H1 (cell line): Measurements from ENCODE around the gene DCUN1D2. TPM values are rescaled to one million over a fixed set of nuclear protein-coding genes. Genes with fewer than 3 reads are reported as not detected.

Experiments used
- CBX8 ChIP-seq: fragments of 300-800, 300-1000 bp; sonication (generic); IDR thresholded peaks from 2 replicates; pipeline ENCODE4 v1.7.1; 2016; ENCODE audit warnings: low read depth, low read length, borderline replicate concordance
- CEBPB ChIP-seq: IDR thresholded peaks from 2 replicates; pipeline ENCODE4 v1.6.1; 2012; ENCODE audit warnings: low read depth, low read length
- CHD1 ChIP-seq: IDR thresholded peaks from 2 replicates; pipeline ENCODE4 v1.6.1; 2012; ENCODE audit warnings: low read depth, low read length, improper control_type of control experiment
- CTBP2 ChIP-seq: IDR thresholded peaks from 2 replicates; pipeline ENCODE4 v1.7.0; 2011; ENCODE audit warnings: borderline replicate concordance, mild to moderate bottlenecking, moderate library complexity, mixed read lengths, low read length; ENCODE audit not compliant: insufficient read depth, insufficient read length
- ZNF274 ChIP-seq: IDR thresholded peaks from 2 replicates; pipeline ENCODE4 v1.7.0; 2012; ENCODE audit warnings: low read length, borderline replicate concordance; ENCODE audit errors: extremely low read depth
- polyA plus RNA-seq, 7 experiments: library from polyadenylated mRNA; depleted of rRNA in 3 of 7; stranded (reverse) in 5 of 7; unstranded in 2 of 7; fragments of >200 nt in 5 of 7; fragments of 200-250 nt in 2 of 7; gene quantifications; 1 replicate in 5 of 7; 2 replicates in 1 of 7; 4 replicates in 1 of 7; pipeline versions ENCODE4 v1.2.1 to v1.2.3, GENCODE V29; 2011 to 2013; ENCODE audit warnings: missing spikeins in 2 of 7, mixed read lengths in 2 of 7
- total RNA-seq: library from RNA; stranded (reverse); fragmentation: NEBNext Ultra II Directional; extraction: Animal tissue kit (Norgen Biotek cat#: 25700); gene quantifications from 2 replicates; pipeline ENCODE4 v1.2.1, GENCODE V29; 2021

DCUN1D2 gene
- total and polyA plus RNA-seq, 2 of the 8 experiments (the other 6 are each of a cell fraction or from before 2014, with no cell fraction given): 19.5 to 35.3 TPM

- TF ChIP-seq ZNF274: no peak
- TF ChIP-seq CHD1: no peak
- TF ChIP-seq CBX8: no peak
- TF ChIP-seq CTBP2: no peak
- no peak for TF ChIP-seq CEBPB
Measured at GRCh38 chr13:113445791-113446487, 44.6 kb downstream of the DCUN1D2 start (continued).
